HG03097 (cell line): ENCODE measurements around the gene CGB7.

Source experiments
- ATAC-seq: cut with Tn5 transposase; IDR thresholded peaks from one replicate; pipeline ENCODE4 v1.9.1; 2021; ENCODE audit not compliant: unreplicated experiment, low FRiP score

Gene CGB7

DNA sequence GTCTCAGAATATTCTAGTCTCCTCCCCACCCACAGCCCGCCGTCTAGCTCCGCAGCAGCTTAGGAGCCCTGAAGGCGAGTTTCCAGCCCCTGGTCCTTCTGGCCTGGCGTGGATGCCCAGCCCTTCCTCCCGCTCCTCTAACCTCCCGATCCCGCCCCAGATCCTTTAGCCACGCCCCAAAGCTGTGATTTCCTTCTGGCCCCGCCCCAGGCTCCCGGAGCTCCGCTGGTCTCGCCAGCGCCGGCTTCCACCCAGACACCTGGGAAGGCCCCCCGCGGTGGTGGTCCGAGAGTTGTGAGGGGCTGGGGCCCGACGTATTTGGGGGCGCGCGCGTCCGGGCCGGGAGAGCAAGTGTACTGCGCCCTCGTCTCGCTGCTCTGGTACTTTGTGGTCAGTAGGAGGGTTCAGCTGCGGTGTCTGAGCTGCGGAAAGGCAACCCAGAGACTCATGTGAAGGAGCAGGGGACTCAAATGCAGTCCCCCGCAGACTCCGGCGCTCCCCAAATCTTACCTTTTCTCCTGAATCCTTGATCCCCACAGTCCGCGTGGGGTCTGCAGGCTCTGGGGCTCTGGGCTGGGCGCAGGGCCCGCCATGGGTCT is at the start of gene CGB7:
TSS of gene CGB7 (minus strand) at position 114 of the 599 bp plus-strand sequence. CDS start 2,374 bp downstream, outside the sequence.
- ATAC-seq: no peak

DNA sequence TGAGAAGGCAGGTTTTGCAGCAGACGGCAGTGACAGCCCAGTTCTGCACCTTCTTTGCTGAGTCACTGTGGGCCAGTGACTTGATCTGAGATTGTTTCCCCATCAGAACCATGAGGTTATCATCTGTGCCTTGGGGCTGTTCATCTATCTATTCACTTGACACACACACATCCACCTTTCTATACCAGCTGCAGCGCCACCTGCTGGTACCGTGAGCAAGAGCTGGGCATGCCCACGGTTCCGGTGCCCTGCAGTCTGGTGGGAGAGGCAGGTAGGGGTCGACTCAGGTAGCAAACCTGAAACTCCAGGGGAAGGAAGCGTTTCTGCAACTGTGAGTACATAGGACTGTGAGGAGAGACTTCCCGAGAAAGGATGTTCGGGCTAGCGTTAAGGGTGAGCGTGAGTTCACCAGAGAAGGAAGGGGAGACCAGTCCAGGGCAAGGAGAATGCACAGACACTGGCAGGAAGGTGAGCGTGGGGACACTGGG is 49.1 kb upstream of the CGB7 start:
- ATAC-seq: no peak

DNA sequence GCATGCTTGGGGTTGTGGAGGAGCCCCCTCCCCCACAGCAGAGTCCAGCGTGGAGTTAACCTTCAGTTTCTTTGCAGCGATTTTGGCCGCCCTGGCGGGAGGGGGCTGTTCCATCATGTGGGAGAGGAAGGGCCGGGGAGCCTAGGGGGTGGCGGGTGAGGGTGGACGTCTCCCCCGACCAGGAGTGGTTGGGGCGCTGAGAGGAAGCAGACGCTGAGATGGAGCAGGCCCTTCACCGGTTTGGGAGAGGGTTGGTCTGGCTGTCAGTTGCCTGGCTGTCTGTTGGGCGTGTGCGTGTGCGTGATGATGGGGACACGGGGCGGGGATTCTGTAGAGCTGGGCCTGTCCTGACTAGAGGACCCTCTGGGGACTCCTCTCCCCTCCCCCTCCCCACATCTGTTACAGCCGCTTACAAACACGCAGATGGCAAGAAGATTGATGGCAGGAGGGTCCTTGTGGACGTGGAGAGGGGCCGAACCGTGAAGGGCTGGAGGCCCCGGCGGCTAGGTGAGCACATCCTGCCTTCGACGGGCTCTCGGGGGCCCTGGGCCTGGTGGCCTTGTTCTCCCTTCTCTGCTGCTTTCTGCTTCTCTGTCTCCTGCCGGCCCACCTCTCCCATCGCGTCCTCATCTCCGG is 46.8 kb upstream of the CGB7 start:
- ATAC-seq: no peak

DNA sequence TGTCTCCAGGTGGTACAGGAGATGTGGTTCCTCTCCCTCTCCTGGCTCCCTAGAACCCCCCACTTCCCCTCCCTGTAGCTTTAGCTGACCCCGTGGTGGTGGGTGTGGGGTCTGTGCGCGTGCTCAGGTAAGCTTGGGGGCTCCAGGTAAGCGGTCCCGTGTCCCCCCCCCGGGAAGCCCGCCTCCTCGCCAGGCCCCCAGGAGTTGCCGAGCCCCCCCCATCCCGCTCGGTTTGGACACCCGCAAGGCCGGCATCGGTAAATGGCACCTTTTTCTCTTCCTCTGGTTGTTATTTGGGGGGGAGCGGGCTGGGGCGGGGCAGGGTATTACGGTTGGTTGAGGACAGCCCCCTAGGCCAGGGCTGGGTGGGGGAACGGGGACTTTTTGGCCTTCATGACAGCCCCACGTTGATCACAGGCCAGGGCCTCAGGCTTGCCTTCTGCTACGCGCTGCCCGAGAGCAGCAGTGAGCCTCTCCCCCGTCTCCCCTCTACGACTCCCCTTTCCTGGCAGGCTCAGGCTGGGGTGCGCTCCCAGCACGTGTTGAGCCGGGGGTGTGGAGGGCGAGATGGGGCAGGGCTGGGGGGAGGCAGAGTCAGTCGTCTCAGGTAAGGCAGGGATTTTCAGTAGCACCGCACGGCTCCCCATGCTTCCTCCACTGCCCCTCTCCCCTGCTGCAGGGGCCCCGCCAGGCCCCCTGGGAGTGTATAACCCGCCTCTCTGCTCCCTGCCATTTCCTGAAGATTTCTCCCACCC is 46.0 kb upstream of the CGB7 start:
- ATAC-seq: no peak

DNA sequence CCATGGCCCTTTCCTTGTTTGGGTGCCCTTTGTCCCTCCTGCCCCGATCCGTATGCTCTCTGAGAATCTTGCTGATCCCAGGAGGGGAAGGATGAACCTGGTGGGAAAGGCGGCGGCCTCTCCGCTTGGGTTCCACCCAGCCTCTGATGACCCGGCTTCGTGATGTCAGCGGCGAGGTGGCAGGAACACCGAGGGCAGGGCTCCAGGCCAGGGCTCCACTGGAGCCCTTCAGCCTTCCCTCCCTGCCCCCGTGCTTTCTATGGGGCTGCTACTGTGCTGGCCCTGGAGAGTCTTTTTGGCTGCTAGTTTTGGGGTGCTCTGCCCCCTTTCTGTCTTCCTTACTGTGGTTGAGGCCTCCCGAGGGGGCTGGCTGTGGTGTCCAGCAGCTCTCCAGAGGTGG is 44.8 kb upstream of the CGB7 start:
- no peak for ATAC-seq

DNA sequence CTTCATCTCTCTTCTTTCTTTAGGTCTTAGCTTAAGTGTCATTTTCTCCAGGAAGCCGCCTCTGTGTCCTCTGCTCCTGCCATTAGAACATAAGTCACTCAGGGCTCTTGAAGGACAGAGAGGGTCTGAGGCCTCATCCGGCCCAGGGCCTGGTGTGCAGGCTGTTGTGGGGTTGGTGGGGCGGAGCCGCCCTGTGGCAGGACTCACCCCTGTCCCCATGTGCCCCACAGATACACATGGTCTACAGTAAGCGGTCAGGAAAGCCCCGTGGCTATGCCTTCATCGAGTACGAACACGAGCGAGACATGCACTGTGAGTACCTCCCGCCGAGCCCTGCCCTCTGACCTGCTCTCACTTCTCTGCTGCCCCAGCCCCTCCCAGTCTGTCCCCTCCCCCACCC is 43.6 kb upstream of the CGB7 start:
- no peak for ATAC-seq

DNA sequence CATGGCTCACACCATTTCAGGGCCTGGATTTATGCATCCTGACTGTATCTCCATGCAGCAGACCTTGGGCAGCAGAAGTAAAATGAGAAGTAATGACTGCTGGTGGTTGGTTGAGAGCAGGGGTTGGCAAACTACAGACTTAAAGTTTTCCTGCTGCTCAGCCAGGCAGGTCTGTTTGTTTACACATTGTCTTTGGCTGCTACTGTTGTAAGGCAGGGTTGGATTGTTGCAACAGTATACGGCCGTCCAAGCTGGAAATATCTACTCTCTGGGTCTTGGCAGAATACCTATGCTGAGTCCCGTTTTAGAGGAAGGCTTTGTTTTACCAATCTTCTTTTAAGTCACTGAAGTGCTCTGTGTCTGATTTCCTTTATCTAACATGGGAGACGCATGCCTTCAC is 41.2 kb upstream of the CGB7 start:
- ATAC-seq: no peak

DNA sequence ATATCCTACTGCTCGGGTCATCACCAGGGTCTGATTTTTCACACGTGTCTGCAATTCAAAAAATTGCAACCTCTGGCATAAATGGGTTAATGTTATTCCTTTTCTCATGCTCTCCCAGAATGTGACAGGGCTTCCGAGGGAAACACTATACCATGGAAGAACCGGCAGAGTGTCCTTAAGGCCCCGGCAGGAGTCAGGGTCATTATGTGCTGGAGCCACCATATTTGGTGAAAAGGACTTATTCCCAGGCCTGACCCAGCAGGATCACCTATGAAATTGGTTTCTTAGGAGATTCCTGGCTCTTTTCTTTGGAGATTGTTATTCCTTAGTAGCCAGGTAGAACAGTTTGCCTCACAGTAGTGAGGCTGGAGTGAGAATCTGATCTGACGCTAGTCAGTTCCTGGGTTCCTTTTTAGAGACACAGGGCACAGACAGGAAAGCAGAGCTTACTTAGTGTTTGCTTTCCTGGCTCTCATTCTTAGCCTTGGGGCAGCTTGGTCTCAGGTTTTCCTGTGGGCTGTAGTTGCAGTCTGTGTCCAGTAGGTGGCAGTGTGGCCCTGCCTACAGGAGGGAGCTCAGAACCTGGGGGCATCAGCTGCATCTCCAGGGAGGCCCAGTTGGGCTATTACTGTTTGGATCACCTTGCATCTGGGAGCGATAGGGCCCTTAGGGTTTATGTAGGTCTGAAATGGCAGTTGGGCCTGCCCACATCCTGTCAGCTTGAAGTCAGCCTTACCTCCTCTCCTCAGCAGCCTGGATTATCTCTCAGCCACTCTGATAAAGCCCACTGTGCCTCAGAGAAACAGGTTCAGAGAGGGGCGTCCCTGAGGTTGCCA is 40.1 kb upstream of the CGB7 start:
- no peak for ATAC-seq

DNA sequence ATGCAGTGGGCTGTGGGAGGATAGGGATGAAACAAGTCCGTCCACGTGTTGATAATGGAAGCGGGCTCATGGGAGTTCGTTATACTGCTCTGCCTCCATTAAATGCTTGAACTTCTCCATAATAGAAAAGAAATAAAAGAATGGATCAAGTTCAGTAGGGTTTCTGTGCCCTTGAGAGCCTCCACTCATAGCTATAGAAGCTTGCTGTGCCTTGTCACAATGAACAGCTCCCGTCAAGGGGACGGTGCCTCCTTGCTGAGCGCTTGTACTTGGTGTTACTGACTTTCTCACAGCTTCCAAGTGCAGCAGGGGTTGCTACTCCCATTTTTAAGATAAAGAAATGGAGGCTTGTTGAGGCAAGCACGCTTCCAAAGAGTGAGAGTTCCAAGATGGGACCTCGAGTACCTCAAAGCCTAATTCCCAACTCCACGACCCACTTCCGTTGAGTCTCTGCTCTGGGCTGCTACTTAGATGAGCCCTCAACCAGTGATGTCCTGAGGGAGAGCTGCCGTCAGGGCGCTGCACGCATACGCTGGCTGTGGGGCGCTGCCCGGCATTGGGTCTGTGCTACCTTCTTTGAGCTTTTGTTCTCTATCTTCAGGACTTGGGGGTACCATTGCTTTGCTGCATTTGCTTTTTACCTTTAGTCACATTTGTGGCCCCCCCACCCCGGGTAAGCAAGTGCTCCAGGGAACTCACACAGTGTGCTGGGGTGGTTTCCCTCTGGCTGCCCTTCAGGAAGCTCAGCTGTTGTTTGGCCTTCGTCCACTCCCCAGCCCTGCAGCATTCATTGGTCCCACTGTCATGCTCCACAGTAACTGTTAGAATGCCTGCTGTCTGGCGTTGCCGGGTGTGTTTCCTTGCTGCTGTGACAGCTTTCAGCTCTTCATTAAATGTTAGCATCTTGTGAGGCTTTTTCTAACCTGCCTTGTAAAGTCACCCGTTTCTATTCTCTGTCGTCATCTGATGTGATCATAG is 37.2 kb upstream of the CGB7 start:
- no peak for ATAC-seq

DNA sequence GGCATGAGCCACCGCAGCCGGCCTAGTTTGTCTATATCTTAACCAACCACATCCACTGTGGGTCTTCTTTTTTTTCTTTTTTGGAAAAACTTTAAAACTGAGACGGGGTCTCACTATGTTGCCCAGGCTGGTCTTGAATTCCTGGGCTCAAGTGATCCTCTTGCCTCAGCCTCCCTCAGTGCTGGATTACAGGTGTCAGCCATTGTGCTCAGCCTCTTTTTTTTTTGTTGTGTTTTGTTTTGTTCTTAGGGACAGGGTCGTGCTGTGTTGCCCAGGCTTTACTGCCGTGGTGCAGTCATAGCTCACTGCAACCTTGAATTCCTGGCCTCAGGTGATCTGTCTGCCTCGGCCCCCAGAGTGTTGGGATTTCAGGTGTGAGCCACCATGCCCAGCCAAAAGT is 35.1 kb upstream of the CGB7 start:
- no peak for ATAC-seq

DNA sequence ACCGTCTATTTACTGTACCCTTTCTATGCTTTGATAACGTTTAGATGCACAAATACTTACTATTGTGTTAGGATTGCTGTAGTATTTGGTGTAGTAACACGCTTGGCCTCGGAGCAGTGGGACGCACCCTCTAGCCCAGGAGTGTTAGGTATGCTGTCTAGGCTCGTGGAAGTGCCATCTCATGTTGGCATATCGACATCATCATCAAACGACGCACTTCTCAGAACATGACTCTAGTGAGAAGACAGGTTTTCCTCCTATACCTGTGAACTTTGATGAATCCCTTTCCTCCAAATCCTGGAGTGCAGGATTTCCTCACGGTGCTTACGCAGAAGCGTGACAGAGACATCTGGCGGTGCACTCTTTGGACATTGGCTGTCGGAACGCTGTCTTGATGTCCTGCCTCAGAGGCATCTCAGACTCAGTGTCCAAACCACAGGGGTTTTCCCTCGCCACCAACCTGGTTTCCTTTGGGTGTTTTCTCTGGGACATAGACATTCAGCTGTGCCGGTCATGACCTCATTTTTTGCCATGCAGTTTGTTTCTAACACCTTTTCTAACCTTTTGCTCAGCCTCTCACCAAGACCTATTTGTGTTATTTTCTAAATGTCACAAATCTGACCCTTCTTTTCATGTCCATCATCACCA is 34.0 kb upstream of the CGB7 start:
- no peak for ATAC-seq

DNA sequence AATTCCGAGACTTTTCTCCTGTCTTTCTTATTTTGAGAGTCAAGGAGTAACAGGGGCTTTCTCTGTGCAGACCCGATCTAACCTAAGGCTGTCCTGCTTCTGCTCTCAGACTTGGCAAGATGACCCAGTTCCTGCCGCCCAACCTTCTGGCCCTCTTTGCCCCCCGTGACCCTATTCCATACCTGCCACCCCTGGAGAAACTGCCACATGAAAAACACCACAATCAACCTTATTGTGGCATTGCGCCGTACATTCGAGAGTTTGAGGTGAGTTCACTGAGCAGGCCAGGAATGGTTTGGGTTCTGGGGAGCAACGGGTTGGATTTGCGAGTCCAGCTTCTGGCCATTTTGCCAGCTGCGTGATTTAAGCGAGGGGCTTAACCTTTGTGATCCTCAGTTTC is 28.7 kb upstream of the CGB7 start:
- no peak for ATAC-seq

DNA sequence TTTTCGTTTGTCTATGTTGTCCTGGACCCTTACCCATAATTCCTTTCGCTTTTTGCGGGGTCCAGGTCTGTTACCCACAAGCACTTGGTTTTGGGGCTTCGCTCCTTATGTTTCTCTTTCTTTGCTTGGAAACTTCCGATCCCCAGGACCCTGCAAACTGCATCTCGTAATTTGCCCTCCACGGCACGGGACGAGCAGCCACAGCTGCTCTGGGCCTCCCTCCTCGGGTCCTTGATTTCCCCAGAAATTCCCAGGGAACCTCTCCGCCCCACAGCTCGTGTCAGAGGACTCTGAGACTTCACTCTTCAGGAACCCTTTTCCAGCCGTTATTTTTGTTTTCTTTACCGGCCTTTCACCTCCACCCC is 28.3 kb upstream of the CGB7 start:
- ATAC-seq: no peak

DNA sequence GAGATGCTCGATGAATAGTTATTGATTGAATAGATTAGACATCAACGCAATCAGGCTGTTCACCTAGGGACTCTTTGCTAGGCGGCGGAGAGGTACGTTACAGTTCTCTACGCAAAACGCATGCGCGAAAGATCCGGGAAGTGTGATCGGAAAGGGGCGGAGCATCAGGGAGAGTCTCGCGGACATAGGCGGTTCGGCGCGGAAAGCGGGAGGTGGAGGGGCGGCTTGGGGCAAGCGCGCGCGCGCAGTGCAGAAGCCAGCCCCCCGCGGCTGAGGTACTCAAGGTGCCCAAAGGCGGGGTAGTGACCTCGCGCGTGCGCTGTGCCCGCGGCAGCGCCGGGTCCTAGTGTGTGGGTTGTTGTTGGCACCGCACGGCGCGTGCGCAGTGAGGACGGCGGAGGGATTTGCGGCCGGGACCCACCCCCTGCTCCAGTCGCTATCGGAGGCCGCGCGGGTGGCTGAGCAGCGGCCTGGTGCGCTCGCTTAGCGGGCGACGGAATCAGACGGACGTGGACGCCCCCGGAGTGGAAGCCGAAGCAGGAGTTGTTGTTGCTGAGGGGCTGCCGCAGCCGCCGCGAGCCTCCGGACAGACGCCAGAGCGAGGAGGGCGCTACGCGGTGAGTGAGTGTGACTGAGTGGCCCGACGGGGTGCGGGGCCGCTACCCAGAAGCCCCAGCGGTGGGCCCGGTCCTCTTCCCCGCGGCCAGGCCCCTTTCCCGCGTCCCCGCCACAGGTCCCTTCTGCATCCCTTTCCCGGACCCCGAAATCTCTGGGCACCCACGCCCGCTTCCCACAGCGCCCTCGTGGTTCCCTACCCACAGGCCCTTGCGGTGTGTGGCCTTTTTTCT is 27.7 kb upstream of the CGB7 start, which contains the start of gene SNRNP70:
TSS of gene SNRNP70 (plus strand) at position 432 of the 848 bp plus-strand sequence. CDS start 964 bp downstream, outside the sequence.
- ATAC-seq: peak; percentile 90

DNA sequence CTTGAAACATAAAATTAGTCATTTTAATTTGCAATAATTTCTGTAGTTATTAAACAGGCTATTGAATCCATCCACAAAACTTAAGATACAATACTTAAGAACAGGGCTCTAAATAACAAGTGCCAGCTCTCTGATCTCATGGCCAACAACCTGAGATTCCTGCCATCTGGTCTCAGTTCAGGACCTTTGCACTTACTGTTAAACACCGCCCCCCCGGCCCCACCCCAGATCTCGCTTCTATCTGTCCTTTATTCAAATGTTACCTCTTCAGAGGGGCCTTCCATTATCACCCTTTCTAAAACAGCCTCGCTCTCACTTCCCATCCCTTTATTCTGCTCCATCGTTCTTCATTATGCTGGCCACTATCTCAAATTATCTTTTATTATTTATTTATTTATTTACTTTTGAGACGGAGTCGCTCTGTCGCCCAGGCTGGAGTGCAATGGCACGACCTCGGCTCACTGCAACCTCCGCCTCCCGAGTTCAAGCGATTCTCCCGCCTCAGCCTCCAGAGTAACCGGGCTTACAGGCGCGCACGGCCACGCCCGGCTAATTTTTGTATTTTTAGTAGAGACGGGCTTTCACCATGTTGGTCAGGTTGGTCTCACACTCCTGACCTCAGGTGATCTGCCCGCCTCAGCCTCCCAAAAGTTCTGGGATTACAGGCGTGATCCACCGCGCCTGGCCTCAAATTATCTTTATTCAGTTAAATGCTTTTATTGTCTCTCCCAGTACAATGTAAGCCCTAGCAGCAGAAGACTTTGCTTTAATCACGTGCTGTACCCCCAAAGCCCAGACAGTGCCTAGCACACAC is 26.9 kb upstream of the CGB7 start:
- no peak for ATAC-seq

DNA sequence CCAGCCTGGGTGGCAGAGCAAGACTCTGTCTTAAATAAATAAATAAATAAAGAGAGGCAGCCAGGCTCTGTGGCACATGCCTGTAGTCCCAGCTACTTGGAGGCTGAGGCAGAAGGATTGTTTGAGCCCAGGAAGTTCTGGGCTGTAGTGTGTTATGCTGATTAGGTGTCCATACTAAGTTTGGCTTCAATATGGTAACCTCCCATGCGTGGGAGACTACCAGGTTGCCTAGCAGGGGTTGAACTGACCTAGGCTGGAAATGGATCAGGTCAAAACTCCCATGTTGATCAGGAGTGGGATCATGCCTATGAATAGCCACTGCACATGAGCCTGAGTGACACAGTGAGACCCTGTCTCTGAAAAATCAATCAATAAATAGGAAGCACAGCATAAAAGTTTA is 23.7 kb upstream of the CGB7 start:
- no peak for ATAC-seq

DNA sequence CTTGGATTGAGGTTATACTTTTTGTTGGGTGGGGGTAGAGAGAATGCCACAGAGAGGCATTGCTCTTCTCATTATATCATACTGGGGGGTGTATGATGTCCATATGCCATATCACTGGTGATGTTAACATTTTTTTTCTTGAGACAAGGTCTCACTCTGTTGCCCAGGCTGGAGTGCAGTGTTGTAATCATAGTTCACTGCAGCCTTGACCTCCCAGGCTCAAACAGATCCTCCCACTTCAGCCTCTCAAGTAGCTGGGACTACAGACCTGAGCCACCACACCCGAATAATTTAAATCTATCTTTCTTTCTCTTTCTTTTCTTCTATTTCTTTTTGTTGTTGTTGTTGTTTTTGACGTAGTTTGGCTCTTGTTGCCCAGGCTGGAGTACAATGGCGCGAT is 22.8 kb upstream of the CGB7 start:
- ATAC-seq: no peak
